Liver (tissue), 3 donors: ENCODE data around the gene LLGL2.
A peak's percentile ranks its signal among the peaks of the same experiment; 100 is the strongest.

ENCODE experiments used
- ATF3 ChIP-seq: IDR thresholded peaks from 2 replicates; pipeline ENCODE4 v1.6.1; 2016; ENCODE audit warnings: antibody characterized with exemption
- EGR1 ChIP-seq, 2 donors: IDR thresholded peaks; 2 replicates each; pipeline ENCODE4 v1.6.1; 2016 to 2018; ENCODE audit warnings: antibody characterized with exemption in 2 of 2, low read depth in 2 of 2
- JUND ChIP-seq, 2 donors: IDR thresholded peaks; 2 replicates each; pipeline ENCODE4 v1.6.1; 2016; ENCODE audit warnings: antibody characterized with exemption in 2 of 2
- TAF1 ChIP-seq: conservative IDR thresholded peaks from 2 replicates; pipeline ENCODE4 v1.6.1; 2016; ENCODE audit warnings: antibody characterized with exemption, mild to moderate bottlenecking
- TF ChIP-seq, protein P1 (sequence below): fragments of 150-350 bp; IDR thresholded peaks from 2 replicates; pipeline ENCODE4 v1.5.1; 2017; ENCODE audit warnings: improper control_type of control experiment, low read depth, low read length; ENCODE audit not compliant: missing input control
- donor health status: healthy.
- donor health status: healthy.

- no peak for TF ChIP-seq ATF3
- TF ChIP-seq, protein P1, sequence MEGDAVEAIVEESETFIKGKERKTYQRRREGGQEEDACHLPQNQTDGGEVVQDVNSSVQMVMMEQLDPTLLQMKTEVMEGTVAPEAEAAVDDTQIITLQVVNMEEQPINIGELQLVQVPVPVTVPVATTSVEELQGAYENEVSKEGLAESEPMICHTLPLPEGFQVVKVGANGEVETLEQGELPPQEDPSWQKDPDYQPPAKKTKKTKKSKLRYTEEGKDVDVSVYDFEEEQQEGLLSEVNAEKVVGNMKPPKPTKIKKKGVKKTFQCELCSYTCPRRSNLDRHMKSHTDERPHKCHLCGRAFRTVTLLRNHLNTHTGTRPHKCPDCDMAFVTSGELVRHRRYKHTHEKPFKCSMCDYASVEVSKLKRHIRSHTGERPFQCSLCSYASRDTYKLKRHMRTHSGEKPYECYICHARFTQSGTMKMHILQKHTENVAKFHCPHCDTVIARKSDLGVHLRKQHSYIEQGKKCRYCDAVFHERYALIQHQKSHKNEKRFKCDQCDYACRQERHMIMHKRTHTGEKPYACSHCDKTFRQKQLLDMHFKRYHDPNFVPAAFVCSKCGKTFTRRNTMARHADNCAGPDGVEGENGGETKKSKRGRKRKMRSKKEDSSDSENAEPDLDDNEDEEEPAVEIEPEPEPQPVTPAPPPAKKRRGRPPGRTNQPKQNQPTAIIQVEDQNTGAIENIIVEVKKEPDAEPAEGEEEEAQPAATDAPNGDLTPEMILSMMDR: peak; percentile 18
- TF ChIP-seq TAF1: no peak
- no peak for TF ChIP-seq JUND (IDR thresholded peaks at IDR 0.05)
- no peak for TF ChIP-seq EGR1 (IDR thresholded peaks at IDR 0.05; ENCODE audit: low read depth in 2 of 2)
These were observed 62.4 kb downstream of the LLGL2 start, which contains the start of gene MYO15B for GRCh38 chr17:75587675-75588595.
